A549 (cell line): ENCODE results near the gene ALB.

Experiments
- BHLHE40 ChIP-seq: IDR thresholded peaks from 2 replicates; pipeline ENCODE4 v1.6.1; 2012; ENCODE audit warnings: low read depth, low read length, inconsistent platforms
- CEBPB ChIP-seq, 2 experiments: fragments of >200 bp in 1 of 2; sonication (Bioruptor Twin) in 1 of 2; formaldehyde crosslinking in 1 of 2; IDR thresholded peaks; 2 replicates each; pipeline ENCODE4 v1.6.1; 2012 to 2016
- CHD2 ChIP-seq: fragments of 150-350 bp; IDR thresholded peaks from 2 replicates; pipeline ENCODE4 v1.6.1; 2014; ENCODE audit warnings: low read length; ENCODE audit not compliant: partially characterized antibody
- FOSL2 ChIP-seq, 2 experiments: fragments of 450-650 bp in 1 of 2; fragments of >200 bp in 1 of 2; sonication (Bioruptor Twin) in 1 of 2; formaldehyde crosslinking; IDR thresholded peaks; 2 replicates each; pipeline versions ENCODE4 v1.5.0 to v1.6.1; 2016 to 2020; ENCODE audit warnings: mild to moderate bottlenecking in 1 of 2, moderate library complexity in 1 of 2
- KDM5A ChIP-seq: fragments of 200-600 bp; sonication (generic); IDR thresholded peaks from 2 replicates; pipeline ENCODE4 v1.6.1; 2016; ENCODE audit warnings: antibody characterized with exemption, mild to moderate bottlenecking
- MAFK ChIP-seq: fragments of 450-650 bp; IDR thresholded peaks from 2 replicates; pipeline ENCODE4 v1.6.1; 2014; ENCODE audit not compliant: partially characterized antibody
- MAX ChIP-seq: IDR thresholded peaks from 2 replicates; pipeline ENCODE4 v1.6.1; 2012
- MYC ChIP-seq: IDR thresholded peaks from 2 replicates; pipeline ENCODE4 v1.6.1; 2012; ENCODE audit warnings: mild to moderate bottlenecking, inconsistent platforms, low read length, improper control_type of control experiment, borderline replicate concordance
- NPAS2 ChIP-seq: fragments of 250-450 bp; sonication (Bioruptor Pico); IDR thresholded peaks from 2 replicates; pipeline ENCODE4 v1.8.0; 2022; ENCODE audit warnings: mild to moderate bottlenecking, moderate library complexity, borderline replicate concordance
- POLR2AphosphoS2 ChIP-seq: conservative IDR thresholded peaks from 2 replicates; pipeline ENCODE4 v1.6.1; 2012; ENCODE audit warnings: low read length, improper control_type of control experiment, inconsistent platforms
- SMC3 ChIP-seq: fragments of >200 bp; sonication (Bioruptor Twin); formaldehyde crosslinking; IDR thresholded peaks from 3 replicates; pipeline ENCODE4 v1.6.1; 2018; ENCODE audit warnings: inconsistent platforms
- TF ChIP-seq, protein P1 (sequence below): fragments of >200 bp; sonication (Bioruptor Twin); formaldehyde crosslinking; IDR thresholded peaks from 3 replicates; pipeline ENCODE4 v1.5.1; 2016
- TF ChIP-seq, protein P2 (sequence below): IDR thresholded peaks from 2 replicates; pipeline ENCODE4 v1.6.1; 2012

GRCh38 chr4:73401412-73401811, 2.7 kb upstream of the ALB start:
- TF ChIP-seq, protein P1, sequence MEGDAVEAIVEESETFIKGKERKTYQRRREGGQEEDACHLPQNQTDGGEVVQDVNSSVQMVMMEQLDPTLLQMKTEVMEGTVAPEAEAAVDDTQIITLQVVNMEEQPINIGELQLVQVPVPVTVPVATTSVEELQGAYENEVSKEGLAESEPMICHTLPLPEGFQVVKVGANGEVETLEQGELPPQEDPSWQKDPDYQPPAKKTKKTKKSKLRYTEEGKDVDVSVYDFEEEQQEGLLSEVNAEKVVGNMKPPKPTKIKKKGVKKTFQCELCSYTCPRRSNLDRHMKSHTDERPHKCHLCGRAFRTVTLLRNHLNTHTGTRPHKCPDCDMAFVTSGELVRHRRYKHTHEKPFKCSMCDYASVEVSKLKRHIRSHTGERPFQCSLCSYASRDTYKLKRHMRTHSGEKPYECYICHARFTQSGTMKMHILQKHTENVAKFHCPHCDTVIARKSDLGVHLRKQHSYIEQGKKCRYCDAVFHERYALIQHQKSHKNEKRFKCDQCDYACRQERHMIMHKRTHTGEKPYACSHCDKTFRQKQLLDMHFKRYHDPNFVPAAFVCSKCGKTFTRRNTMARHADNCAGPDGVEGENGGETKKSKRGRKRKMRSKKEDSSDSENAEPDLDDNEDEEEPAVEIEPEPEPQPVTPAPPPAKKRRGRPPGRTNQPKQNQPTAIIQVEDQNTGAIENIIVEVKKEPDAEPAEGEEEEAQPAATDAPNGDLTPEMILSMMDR, result no peak
- TF ChIP-seq MAX (no peak), NPAS2 (no peak), CEBPB (IDR thresholded peaks at IDR 0.05) (no peak), MAFK (no peak), BHLHE40 (no peak), FOSL2 (IDR thresholded peaks at IDR 0.05) (no peak), FOSL2 (CRISPR knock-in tag; IDR thresholded peaks at IDR 0.05) (no peak), MYC (no peak), POLR2AphosphoS2 (no peak), KDM5A (no peak), CHD2 (no peak), SMC3 (no peak)
- TF ChIP-seq, protein P2, sequence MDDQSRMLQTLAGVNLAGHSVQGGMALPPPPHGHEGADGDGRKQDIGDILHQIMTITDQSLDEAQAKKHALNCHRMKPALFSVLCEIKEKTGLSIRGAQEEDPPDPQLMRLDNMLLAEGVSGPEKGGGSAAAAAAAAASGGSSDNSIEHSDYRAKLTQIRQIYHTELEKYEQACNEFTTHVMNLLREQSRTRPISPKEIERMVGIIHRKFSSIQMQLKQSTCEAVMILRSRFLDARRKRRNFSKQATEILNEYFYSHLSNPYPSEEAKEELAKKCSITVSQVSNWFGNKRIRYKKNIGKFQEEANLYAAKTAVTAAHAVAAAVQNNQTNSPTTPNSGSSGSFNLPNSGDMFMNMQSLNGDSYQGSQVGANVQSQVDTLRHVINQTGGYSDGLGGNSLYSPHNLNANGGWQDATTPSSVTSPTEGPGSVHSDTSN, result no peak
